SK-N-MC (cell line): ENCODE data around the gene SMAD3.

Experiments
- EZH2 ChIP-seq: fragments of 200-600 bp; sonication (generic); IDR thresholded peaks from one replicate; pipeline ENCODE4 v1.6.1; 2017; ENCODE audit warnings: antibody characterized with exemption
- POLR2AphosphoS5 ChIP-seq: IDR thresholded peaks from 2 replicates; pipeline ENCODE4 v1.6.1; 2012; ENCODE audit warnings: mild to moderate bottlenecking, low read depth, low read length, borderline replicate concordance

GRCh38 chr15:67133738-67134066, 68.3 kb downstream of the SMAD3 start:
- TF ChIP-seq EZH2: no peak
- no peak for TF ChIP-seq POLR2AphosphoS5
